Glutamatergic neuron (in vitro differentiated cells): ENCODE results near the gene EFCAB8. TPM values are rescaled to one million over a fixed set of nuclear protein-coding genes. Genes with fewer than 3 reads are reported as not detected.

Experiments
- DNase-seq: peaks from one replicate; pipeline ENCODE4 v3.0.0; 2022
- H3K27ac Mint-ChIP-seq: one replicate; pipeline ENCODE4 v1.8.0; 2020; ENCODE audit warnings: mild to moderate bottlenecking, mixed read lengths, inconsistent platforms; ENCODE audit not compliant: unreplicated experiment
- H3K27me3 Mint-ChIP-seq: one replicate; pipeline ENCODE4 v1.8.0; 2020; ENCODE audit warnings: mild to moderate bottlenecking, moderate library complexity, mixed read lengths, inconsistent platforms; ENCODE audit not compliant: unreplicated experiment
- H3K36me3 Mint-ChIP-seq: one replicate; pipeline ENCODE4 v1.8.0; 2020; ENCODE audit warnings: mild to moderate bottlenecking, mixed read lengths, inconsistent platforms; ENCODE audit not compliant: unreplicated experiment
- H3K4me1 Mint-ChIP-seq: one replicate; pipeline ENCODE4 v1.8.0; 2020; ENCODE audit warnings: mild to moderate bottlenecking, low read depth, mixed read lengths, inconsistent platforms; ENCODE audit not compliant: unreplicated experiment
- H3K4me3 Mint-ChIP-seq: one replicate; pipeline ENCODE4 v1.8.0; 2020; ENCODE audit warnings: mild to moderate bottlenecking, mixed read lengths, inconsistent platforms; ENCODE audit not compliant: unreplicated experiment
- H3K9me3 Mint-ChIP-seq: one replicate; pipeline ENCODE4 v1.8.0; 2020; ENCODE audit warnings: mild to moderate bottlenecking, moderate library complexity, mixed read lengths, inconsistent platforms; ENCODE audit not compliant: unreplicated experiment
- total RNA-seq: library from RNA; stranded (reverse); fragmentation: NEBNext Ultra II Directional; extraction: Animal tissue kit (Norgen Biotek cat#: 25700); gene quantifications from one replicate; pipeline ENCODE4 v1.2.1, GENCODE V29; 2021; ENCODE audit not compliant: unreplicated experiment
- TF ChIP-seq, protein P1 (sequence below): fragments of 200-600 bp; sonication (generic); IDR thresholded peaks from one replicate; pipeline ENCODE4 v1.5.0; 2021; ENCODE audit not compliant: partially characterized antibody, unreplicated experiment

The EFCAB8 gene
- total RNA-seq, 1 donor from 2014 or later, result not detected

- Mint-ChIP-seq H3K27ac (no peak overlapping the region), H3K27me3 (peaks cover 2% of the 10 kb centered on the region), H3K9me3 (no peaks in the 10 kb centered on the region), H3K4me1 (no peaks in the 10 kb centered on the region), H3K36me3 (no peaks in the 10 kb centered on the region), H3K4me3 (no peak overlapping the region)
- TF ChIP-seq, protein P1, sequence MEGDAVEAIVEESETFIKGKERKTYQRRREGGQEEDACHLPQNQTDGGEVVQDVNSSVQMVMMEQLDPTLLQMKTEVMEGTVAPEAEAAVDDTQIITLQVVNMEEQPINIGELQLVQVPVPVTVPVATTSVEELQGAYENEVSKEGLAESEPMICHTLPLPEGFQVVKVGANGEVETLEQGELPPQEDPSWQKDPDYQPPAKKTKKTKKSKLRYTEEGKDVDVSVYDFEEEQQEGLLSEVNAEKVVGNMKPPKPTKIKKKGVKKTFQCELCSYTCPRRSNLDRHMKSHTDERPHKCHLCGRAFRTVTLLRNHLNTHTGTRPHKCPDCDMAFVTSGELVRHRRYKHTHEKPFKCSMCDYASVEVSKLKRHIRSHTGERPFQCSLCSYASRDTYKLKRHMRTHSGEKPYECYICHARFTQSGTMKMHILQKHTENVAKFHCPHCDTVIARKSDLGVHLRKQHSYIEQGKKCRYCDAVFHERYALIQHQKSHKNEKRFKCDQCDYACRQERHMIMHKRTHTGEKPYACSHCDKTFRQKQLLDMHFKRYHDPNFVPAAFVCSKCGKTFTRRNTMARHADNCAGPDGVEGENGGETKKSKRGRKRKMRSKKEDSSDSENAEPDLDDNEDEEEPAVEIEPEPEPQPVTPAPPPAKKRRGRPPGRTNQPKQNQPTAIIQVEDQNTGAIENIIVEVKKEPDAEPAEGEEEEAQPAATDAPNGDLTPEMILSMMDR, result no peak
- DNase-seq, result no peak
Observed at GRCh38 chr20:32970115-32970972, 111.6 kb downstream of the EFCAB8 start.

DNA sequence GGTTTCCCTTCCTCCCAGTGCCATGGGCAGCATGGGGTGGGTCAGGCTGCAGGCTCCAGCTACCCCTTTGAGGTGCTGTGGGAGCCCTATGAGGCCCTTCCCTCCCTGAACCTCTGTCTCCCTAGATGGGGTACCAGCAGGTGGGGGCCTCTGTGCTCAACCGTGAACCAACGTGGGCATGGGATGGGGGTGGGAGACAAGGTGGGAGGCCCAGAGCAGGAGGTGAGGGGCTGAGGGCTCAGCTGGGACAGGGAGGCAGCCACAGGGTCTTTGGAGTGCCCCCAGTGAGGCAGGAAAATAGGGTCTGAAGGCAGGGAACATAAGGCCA is 112.2 kb downstream of the EFCAB8 start:
- Mint-ChIP-seq H3K27ac (no peak overlapping the region), H3K4me1 (no peaks in the 10 kb centered on the region), H3K4me3 (no peak overlapping the region), H3K27me3 (peaks cover 2% of the 10 kb centered on the region), H3K36me3 (no peaks in the 10 kb centered on the region), H3K9me3 (no peaks in the 10 kb centered on the region)
- TF ChIP-seq, protein P1, result no peak
- DNase-seq, result no peak

DNA sequence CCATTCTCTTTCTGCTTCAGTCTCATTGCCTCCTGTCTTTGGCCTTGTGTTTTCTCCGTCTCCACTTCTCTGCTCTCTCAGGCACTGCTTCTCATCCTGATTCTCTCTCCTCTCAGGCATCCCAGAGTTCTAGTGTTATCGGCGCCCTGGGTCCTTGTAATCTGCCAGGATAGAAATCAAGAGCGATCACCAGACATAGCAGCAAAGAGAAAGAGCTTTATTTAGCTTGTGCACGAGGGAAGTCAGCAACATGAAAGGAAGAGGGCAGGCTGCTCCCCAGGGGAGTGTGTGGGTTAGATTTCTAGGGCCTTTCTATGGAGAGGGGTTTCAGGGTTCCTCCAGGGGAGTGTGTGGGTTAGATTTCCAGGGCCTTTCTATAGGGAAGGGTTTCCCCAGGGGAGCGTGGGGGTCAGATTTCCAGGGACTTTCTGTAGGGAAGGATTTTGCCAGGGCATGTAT is 113.0 kb downstream of the EFCAB8 start:
- no peak overlapping the region for H3K27ac Mint-ChIP-seq
- no peak for DNase-seq
- TF ChIP-seq, protein P1, result no peak
- no peaks in the 10 kb centered on the region for H3K9me3 Mint-ChIP-seq
- no peaks in the 10 kb centered on the region for H3K4me1 Mint-ChIP-seq
- H3K27me3 Mint-ChIP-seq, result peaks cover 2% of the 10 kb centered on the region
- no peak overlapping the region for H3K4me3 Mint-ChIP-seq
- no peaks in the 10 kb centered on the region for H3K36me3 Mint-ChIP-seq

- DNase-seq, result no peak
- Mint-ChIP-seq H3K27me3 (peaks cover 2% of the 10 kb centered on the region), H3K36me3 (no peaks in the 10 kb centered on the region), H3K27ac (no peak overlapping the region), H3K4me1 (no peaks in the 10 kb centered on the region), H3K4me3 (no peak overlapping the region), H3K9me3 (no peaks in the 10 kb centered on the region)
- TF ChIP-seq, protein P1, result no peak
Observed at GRCh38 chr20:32972181-32973076, 113.7 kb downstream of the EFCAB8 start.
